ENCODE measurements around the gene TOMM7.
"Not testable (repeated sequence)": the region's sequence is repeated elsewhere in the genome, so short reads cannot be mapped to it uniquely, and the experiment has no call there.

The TOMM7 gene

GRCh38 chr7:22791204-22792158 lies 31.2 kb downstream of the TOMM7 start:
- no peak overlapping the region for H3K4me3 ChIP-seq (ENCODE audit: low read length)
- DNase-seq (ENCODE audit: low read depth, low spot score) = no peak

DNA sequence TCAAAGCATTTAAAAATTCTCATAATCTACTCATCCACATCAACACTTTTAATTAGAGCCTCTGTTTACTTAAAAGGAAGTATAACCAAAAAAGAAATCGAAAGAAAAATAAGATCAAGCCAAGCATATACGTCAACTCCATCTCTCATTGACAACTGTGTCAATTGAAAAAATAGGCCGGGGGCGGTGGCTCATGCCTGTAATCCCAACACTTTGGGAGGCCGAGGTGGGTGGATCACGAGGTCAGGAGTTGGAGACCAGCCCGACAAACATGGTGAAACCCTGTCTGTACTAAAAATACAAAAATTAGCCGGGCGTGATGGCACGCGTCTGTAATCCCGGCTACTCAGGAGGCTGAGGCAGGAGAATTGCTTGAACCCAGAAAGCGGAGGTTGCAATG lies 32.0 kb downstream of the TOMM7 start:
- not testable (repeated sequence) for DNase-seq (ENCODE audit: low read depth, low spot score); H3K4me3 ChIP-seq (ENCODE audit: low read length)

GRCh38 chr7:22787951-22788350 lies 34.7 kb downstream of the TOMM7 start:
- DNase-seq (ENCODE audit: low read depth, low spot score) = no peak
- no peak overlapping the region for H3K4me3 ChIP-seq (ENCODE audit: low read length)

DNA sequence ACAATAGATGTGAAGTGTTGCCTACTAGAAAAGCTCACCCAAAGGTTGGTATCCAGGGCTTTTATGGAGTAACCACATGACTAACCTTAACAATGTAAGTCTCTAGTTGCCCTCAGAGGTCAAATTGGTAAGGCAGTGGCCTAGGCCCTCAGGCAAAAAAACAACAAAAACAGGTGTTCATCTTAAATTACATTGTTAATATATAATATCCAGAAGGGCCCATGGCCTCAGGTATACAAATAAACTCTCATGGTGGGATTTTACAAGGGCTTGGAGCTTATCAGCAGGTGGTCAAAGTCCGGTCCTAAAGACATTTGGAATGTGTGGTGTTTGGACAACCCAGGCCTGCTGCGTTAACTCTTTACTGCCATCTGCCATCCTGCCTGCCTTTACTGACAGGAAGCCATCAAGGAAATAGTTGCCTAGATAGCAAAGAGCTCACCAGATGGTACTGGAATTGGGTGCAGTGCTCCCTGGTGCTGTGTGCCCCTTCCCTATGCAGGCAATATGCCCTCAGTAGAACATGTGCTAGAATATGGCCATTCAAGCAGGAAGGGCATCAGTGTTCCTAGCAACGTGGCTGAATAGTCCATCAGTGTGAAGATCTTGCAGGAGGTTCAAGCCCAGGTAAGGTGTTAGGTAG lies 36.2 kb downstream of the TOMM7 start:
- DNase-seq (ENCODE audit: low read depth, low spot score) = no peak
- H3K4me3 ChIP-seq (ENCODE audit: low read length) = no peak overlapping the region

DNA sequence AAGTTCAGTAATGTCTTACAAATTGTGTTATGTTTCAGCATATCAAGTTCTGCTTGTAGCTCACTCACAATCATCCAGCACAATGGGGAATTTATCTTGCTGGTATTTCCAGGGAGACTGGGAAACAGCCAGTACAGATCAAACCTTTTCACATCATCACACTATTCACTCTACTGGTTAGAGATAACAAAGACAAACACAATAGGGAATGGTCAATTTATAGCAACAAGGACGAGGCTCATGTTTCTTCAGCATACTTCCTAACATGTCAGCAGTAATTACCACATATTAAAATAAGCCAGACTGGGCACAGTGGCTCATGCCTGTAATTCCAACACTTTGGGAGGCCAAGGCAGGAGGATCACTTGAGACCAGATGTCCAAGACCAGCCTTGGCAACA lies 38.3 kb downstream of the TOMM7 start:
- no peak overlapping the region for H3K4me3 ChIP-seq (ENCODE audit: low read length)
- DNase-seq (ENCODE audit: low read depth, low spot score) = no peak

GRCh38 chr7:22783421-22783820 lies 39.2 kb downstream of the TOMM7 start:
- DNase-seq (ENCODE audit: low read depth, low spot score) = no peak
- H3K4me3 ChIP-seq (ENCODE audit: low read length) = no peak overlapping the region

DNA sequence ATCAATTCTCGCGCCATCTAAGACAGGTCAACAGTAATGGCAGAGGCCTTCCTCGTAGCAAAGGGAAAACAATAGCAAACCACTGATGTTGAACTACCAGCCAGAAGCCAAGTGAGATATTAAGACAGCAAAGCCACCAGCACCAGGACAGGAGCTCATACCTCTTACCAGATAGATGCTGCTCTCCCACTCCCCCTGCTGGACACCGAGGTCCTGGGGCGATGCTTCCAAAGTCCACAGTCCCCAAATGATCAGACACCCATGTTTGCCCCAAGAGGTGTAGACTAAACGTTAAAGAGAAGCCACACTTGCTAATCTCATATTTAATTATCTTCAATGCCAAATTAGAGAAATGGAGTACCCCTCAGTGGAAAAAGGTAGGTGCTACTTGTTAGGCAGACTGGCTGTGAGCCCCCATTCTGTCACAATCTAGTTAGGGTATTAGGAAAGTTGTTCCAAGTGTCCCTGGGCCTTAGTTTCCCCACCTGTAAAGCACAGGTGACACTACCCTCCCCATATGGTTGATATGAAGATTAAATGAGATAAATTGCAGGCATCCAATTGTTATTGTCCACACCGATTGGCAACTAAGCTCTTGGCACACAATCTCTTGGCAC lies 39.9 kb downstream of the TOMM7 start:
- H3K4me3 ChIP-seq (ENCODE audit: low read length) = no peak overlapping the region
- DNase-seq (ENCODE audit: low read depth, low spot score) = peak; percentile 44

DNA sequence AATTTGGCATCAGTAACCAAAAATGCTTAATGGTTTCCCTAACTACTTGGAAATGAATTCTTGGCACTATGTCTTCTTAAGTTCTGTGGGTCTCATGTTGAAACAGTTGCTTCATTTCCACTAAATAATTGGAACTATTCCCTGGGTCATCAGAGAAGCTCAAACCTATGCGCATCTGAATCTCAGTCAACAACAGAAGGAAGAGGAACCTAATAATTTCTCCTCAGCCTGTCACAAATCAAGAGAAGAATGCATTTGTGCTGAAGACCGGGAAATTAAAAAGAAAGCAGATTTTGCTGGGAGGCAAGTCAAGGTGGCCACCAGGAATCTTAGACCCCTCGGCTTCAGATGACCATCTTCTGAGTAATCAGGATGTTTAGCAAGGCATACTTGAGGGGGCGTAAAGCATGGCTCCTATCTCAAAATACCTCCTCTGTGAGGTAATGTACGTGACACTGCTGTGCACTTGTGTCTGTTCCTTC lies 41.4 kb downstream of the TOMM7 start:
- H3K4me3 ChIP-seq (ENCODE audit: low read length) = no peak overlapping the region
- no peak for DNase-seq (ENCODE audit: low read depth, low spot score)

DNA sequence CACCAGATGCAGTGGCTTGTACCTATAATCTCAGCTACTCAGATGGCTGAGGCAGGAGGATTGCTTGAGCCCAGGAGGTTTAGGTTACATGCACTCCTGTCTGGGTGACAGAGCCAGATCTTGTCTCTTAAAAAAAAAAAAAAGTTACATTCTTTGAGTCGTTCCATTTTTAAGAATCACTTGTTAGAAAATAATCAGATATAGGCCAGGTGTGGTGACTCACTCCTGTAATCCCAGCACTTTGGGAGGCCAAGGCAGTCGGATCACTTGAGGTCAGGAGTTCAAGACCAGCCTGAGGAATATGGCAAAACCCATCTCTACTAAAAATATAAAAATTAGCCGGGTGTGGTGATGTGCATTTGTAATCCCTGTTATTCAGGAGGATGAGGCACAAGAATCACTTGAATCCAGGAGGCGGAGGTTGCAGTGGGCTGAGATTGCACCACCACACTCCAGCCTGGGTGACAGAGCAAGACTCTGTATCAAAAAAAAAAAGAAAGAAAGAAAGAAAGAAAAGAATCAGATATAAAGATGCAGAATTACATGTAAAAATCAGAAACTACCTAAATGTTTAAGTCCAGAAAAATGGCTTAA lies 42.8 kb downstream of the TOMM7 start:
- not testable (repeated sequence) for DNase-seq (ENCODE audit: low read depth, low spot score); H3K4me3 ChIP-seq (ENCODE audit: low read length)

DNA sequence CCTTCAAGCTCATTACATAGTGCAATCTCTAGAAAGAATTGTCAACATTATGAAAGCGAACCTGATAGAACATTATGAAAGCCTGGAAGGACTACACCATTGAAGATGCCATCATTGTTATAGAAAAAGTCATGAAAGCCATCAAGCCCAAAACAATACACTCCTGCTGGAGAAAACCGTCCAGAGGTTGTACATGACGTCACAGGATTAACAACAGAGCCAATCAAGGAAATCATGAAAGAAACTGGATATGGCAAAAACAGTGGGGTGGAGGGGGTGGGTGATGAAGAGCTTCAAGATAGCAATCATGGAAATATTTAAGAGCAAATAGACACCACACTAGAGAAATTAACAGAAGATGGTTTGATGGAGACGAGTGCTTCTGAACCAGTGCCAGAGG lies 45.7 kb downstream of the TOMM7 start:
- H3K4me3 ChIP-seq (ENCODE audit: low read length) = no peak overlapping the region
- DNase-seq (ENCODE audit: low read depth, low spot score) = no peak

GRCh38 chr7:22772885-22773284 lies 49.8 kb downstream of the TOMM7 start:
- no peak for DNase-seq (ENCODE audit: low read depth, low spot score)
- no peak overlapping the region for H3K4me3 ChIP-seq (ENCODE audit: low read length)

GRCh38 chr7:22771872-22772228 lies 50.8 kb downstream of the TOMM7 start:
- no peak for DNase-seq (ENCODE audit: low read depth, low spot score)
- H3K4me3 ChIP-seq (ENCODE audit: low read length) = no peak overlapping the region

- no peak for DNase-seq (ENCODE audit: low read depth, low spot score)
- no peak overlapping the region for H3K4me3 ChIP-seq (ENCODE audit: low read length)
Measured at GRCh38 chr7:22771194-22771871, 51.3 kb downstream of the TOMM7 start.

DNA sequence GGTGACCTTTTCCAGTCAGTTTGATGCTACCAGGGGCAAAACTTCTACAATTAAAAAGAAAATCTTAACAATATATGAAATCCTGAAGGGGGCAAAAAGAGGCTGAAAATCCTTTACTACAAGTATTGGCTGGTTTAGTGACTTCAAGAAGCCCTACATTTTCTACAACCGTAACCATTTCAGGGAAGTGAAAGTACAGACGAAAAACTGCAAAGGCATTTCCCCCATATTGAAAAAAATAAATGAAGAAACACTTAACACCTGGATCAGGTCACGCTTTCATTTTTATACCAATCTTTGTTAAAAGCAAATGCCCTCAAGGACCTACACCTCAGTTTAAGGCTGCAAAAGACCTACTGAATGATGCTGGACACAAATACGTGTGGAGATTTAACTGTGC lies 57.0 kb downstream of the TOMM7 start:
- no peak for DNase-seq (ENCODE audit: low read depth, low spot score)
- H3K4me3 ChIP-seq (ENCODE audit: low read length) = no peak overlapping the region
